HepG2 (cell line): ENCODE results near the gene CIT. TPM values are rescaled to one million over a fixed set of nuclear protein-coding genes. Genes with fewer than 3 reads are reported as not detected.

Experiments
- ATAC-seq: fragments of 200-7000 bp; cut with Tn5 transposase; 3 replicates; pipeline ENCODE4 v1.9.1; 2020; ENCODE audit warnings: mild to moderate bottlenecking, moderate library complexity
- BruUV-seq: library from RNA; stranded (reverse); fragments of 400-500 nt; replicated peaks from 2 replicates; lab custom pipeline; 2021; lab: Mats Ljungman, UMichigan
- CTCF ChIA-PET: fragments of 300-600 bp; formaldehyde crosslinking; extraction: SDS; loops from one replicate; lab custom pipeline; 2021; ENCODE audit warnings: low total read pairs, inconsistent platforms, low intra/inter-chr PET ratio; lab: Yijun Ruan, JAX
- POLR2A ChIA-PET: fragments of 350-600 bp; sonication (Branson Sonifier 250); formaldehyde crosslinking; loops from one replicate; lab custom pipeline; 2020; ENCODE audit warnings: antibody characterized with exemption, inconsistent platforms; lab: Yijun Ruan, JAX
- DNase-seq: peaks from one replicate; pipeline ENCODE4 v3.0.0-alpha.2; 2015; ENCODE audit warnings: low spot score
- FAIRE-seq: peaks from 3 replicates; lab custom pipeline; 2011; peaks lifted over from hg19 to GRCh38; lab: Jason Lieb, UNC
- H2AFZ ChIP-seq: one replicate; pipeline ENCODE4 v1.6.1; 2011; ENCODE audit warnings: low read length, inconsistent platforms
- H3K27ac ChIP-seq: fragments of 300-600 bp; 3 replicates; pipeline ENCODE4 v1.8.0; 2011; ENCODE audit warnings: mixed run types, mild to moderate bottlenecking, mixed read lengths, low read length, inconsistent platforms; ENCODE audit not compliant: insufficient read depth; ENCODE audit errors: extremely low read length
- H3K27me3 ChIP-seq, 2 experiments: fragments of 200-600 bp in 1 of 2; 2 replicates in 1 of 2; 3 replicates in 1 of 2; pipeline versions ENCODE4 v1.6.0 to v1.8.0; 2011; ENCODE audit warnings: low read length in 2 of 2, mild to moderate bottlenecking in 2 of 2, moderate library complexity in 2 of 2, inconsistent platforms in 1 of 2; ENCODE audit not compliant: insufficient read depth in 2 of 2, control insufficient read depth in 1 of 2
- H3K36me3 ChIP-seq, 2 experiments: fragments of 200-600 bp in 1 of 2; replicated peaks in 1 of 2; 2 replicates in 1 of 2; 3 replicates in 1 of 2; pipeline versions ENCODE4 v1.5.1 to v1.8.0; 2011; ENCODE audit warnings: low read length in 2 of 2, inconsistent platforms in 1 of 2; ENCODE audit not compliant: insufficient read depth in 2 of 2, control insufficient read depth in 1 of 2
- H3K4me1 ChIP-seq: 2 replicates; pipeline ENCODE4 v1.5.1; 2012; ENCODE audit warnings: low read length, inconsistent platforms; ENCODE audit not compliant: insufficient read depth
- H3K4me2 ChIP-seq: 2 replicates; pipeline ENCODE4 v1.6.0; 2011; ENCODE audit warnings: low read depth, low read length, inconsistent platforms
- H3K4me3 ChIP-seq, 3 experiments: fragments of 200-600 bp in 1 of 3; sonication (generic), shearing (Covaris generic) in 1 of 3; replicated peaks in 1 of 3; 2 replicates each; pipeline ENCODE4 v1.5.1; 2011 to 2016; ENCODE audit warnings: low read length in 3 of 3, inconsistent platforms in 2 of 3, low read depth in 2 of 3, mild to moderate bottlenecking in 2 of 3, control low read depth in 1 of 3, mixed read lengths in 1 of 3; ENCODE audit not compliant: insufficient read depth in 1 of 3
- H3K79me2 ChIP-seq: one replicate; pipeline ENCODE4 v1.6.1; 2011; ENCODE audit warnings: low read length, inconsistent platforms; ENCODE audit not compliant: insufficient read depth
- H3K9ac ChIP-seq: 2 replicates; pipeline ENCODE4 v1.6.0; 2011; ENCODE audit warnings: mild to moderate bottlenecking, low read depth, low read length, inconsistent platforms; ENCODE audit not compliant: insufficient read depth
- H3K9me3 ChIP-seq: 2 replicates; pipeline ENCODE4 v1.5.1; 2012; ENCODE audit warnings: mild to moderate bottlenecking, low read length
- H4K20me1 ChIP-seq: 2 replicates; pipeline ENCODE4 v1.6.0; 2011; ENCODE audit warnings: inconsistent platforms, mild to moderate bottlenecking, low read length, moderate library complexity; ENCODE audit not compliant: insufficient read depth
- GPN1 ChIP-seq: sonication (generic); formaldehyde crosslinking; IDR thresholded peaks from 2 replicates; pipeline ENCODE4 v1.5.1; 2020; ENCODE audit warnings: missing genetic modification reagents, borderline replicate concordance
- MYC ChIP-seq: sonication (generic); formaldehyde crosslinking; IDR thresholded peaks from 2 replicates; pipeline ENCODE4 v1.9.0; 2021; ENCODE audit warnings: missing genetic modification reagents, borderline replicate concordance
- NR2F2 ChIP-seq: IDR thresholded peaks from 2 replicates; pipeline ENCODE4 v1.6.1; 2012; ENCODE audit warnings: low read depth, inconsistent platforms, borderline replicate concordance
- ZNF260 ChIP-seq: sonication (generic); formaldehyde crosslinking; IDR thresholded peaks from 2 replicates; pipeline ENCODE4 v1.4.0; 2020; ENCODE audit warnings: missing genetic modification reagents, low read depth, mild to moderate bottlenecking, borderline replicate concordance
- ZNF614 ChIP-seq: IDR thresholded peaks from 2 replicates; pipeline ENCODE4 v1.6.1; 2018; ENCODE audit warnings: missing biosample characterization, missing genetic modification reagents, inconsistent platforms, borderline replicate concordance
- ZNF616 ChIP-seq: sonication (generic); formaldehyde crosslinking; IDR thresholded peaks from 2 replicates; pipeline ENCODE4 v1.5.0; 2020; ENCODE audit warnings: low read depth, mild to moderate bottlenecking, missing genetic modification reagents
- ZNF709 ChIP-seq: sonication (generic); formaldehyde crosslinking; IDR thresholded peaks from 2 replicates; pipeline ENCODE4 v1.5.0; 2020; ENCODE audit warnings: mild to moderate bottlenecking, missing genetic modification reagents
- ZNF839 ChIP-seq: sonication (generic); formaldehyde crosslinking; IDR thresholded peaks from 2 replicates; pipeline ENCODE4 v1.4.0; 2020; ENCODE audit warnings: missing genetic modification reagents, mild to moderate bottlenecking, borderline replicate concordance
- WGBS: methylation state at CpG from one replicate; pipeline ENCODE4 v1.1.6; 2017; ENCODE audit warnings: low lambda C conversion rate; 5-methylcytosine and 5-hydroxymethylcytosine counted together
- in situ Hi-C: cut with HindIII; loops from 2 replicates; pipeline ENCODE4 v1.10.0; 2017; ENCODE audit warnings: low pct_unique_long_range_greater_than_20kb; ENCODE audit not compliant: extremely low pct_ligation_motif_present
- intact Hi-C: fragments of 100-400 bp; cut with micrococcal nuclease; formaldehyde crosslinking; loops from one replicate; pipeline ENCODE4 v1.10.0; 2022; ENCODE audit not compliant: unreplicated experiment
- polyA plus RNA-seq, 8 experiments: library from polyadenylated mRNA; depleted of rRNA in 3 of 8; stranded (reverse) in 7 of 8; unstranded in 1 of 8; fragments of >200 nt; fragmentation: Illumina TruSeq in 4 of 8; extraction: Trizol in 4 of 8; gene quantifications; 2 replicates each; pipeline versions ENCODE4 v1.2.1 to v1.2.3, GENCODE V29; 2011 to 2016; ENCODE audit warnings: low read depth in 4 of 8, missing spikeins in 1 of 8, mixed read lengths in 1 of 8; ENCODE audit not compliant: insufficient read depth in 1 of 8
- total RNA-seq, 5 experiments: library from RNA; depleted of rRNA; stranded (reverse); fragments of >200 nt; fragmentation: Illumina TruSeq; extraction: Trizol; gene quantifications; 2 replicates each; pipeline ENCODE4 v1.2.3, GENCODE V29; 2016; ENCODE audit warnings: low read depth in 1 of 5
- TF ChIP-seq, protein P1 (sequence below): sonication (generic); formaldehyde crosslinking; IDR thresholded peaks from 2 replicates; pipeline ENCODE4 v1.4.0; 2020; ENCODE audit warnings: missing genetic modification reagents, low read depth, mild to moderate bottlenecking, borderline replicate concordance

CIT gene
- total and polyA plus RNA-seq, 2 of the 13 experiments (the other 11 are each of a cell fraction or from before 2014, with no cell fraction given) = 7.7 to 11.7 TPM

- CTCF ChIA-PET = no interaction called here
- BruUV-seq = no TSS peak
- Histone ChIP-seq H3K4me2 (no peak overlapping the region), H2AFZ (no peak overlapping the region), H3K4me3 (no peak overlapping the region), H4K20me1 (no peaks in the 10 kb centered on the region), H3K9ac (no peak overlapping the region), H3K36me3 (peaks cover 3 to 24% of the 10 kb centered on the region in 2 experiments; a peak in 4 of 5 replicates), H3K27me3 (no peaks in the 10 kb centered on the region), H3K4me1 (peaks cover 39% of the 10 kb centered on the region), H3K27ac (no peak overlapping the region), H3K9me3 (no peaks in the 10 kb centered on the region), H3K79me2 (no peaks in the 10 kb centered on the region)
- POLR2A ChIA-PET = no interaction called here
- in situ Hi-C loops (no loop called here), intact Hi-C loops (loop anchor here (10.0 kb wide), 1 partner anchor 91 kb away; no protein-coding TSS in a partner anchor)
- ATAC-seq (no peak), DNase-seq (no peak), FAIRE-seq (no peak)
- 96% methylated on average over 1 of the region's 1 CpG for WGBS
- TF ChIP-seq ZNF709 (CRISPR knock-in tag) (no peak), ZNF839 (CRISPR knock-in tag) (no peak)
- TF ChIP-seq, protein P1, sequence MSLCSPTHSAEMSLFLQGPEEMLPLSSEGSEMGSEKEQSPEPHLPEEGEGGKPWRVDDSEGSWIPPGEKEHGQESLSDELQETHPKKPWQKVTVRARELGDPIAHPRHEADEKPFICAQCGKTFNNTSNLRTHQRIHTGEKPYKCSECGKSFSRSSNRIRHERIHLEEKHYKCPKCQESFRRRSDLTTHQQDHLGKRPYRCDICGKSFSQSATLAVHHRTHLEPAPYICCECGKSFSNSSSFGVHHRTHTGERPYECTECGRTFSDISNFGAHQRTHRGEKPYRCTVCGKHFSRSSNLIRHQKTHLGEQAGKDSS (CRISPR knock-in tag) = no peak
These were observed 183.6 kb downstream of the CIT start for GRCh38 chr12:119693511-119693910.

GRCh38 chr12:119692997-119693396 lies 184.1 kb downstream of the CIT start:
- intact Hi-C loops = loop anchor here (10.0 kb wide), 1 partner anchor 92 kb away; no protein-coding TSS in a partner anchor
- Histone ChIP-seq H3K4me3 (no peak overlapping the region), H3K9me3 (no peaks in the 10 kb centered on the region)
- CTCF ChIA-PET = no interaction called here
- no peak for TF ChIP-seq GPN1
- no peak for TF ChIP-seq NR2F2
- TF ChIP-seq ZNF614 (CRISPR knock-in tag) = no peak
- no peak for TF ChIP-seq ZNF616 (CRISPR knock-in tag)
- TF ChIP-seq ZNF260 (CRISPR knock-in tag) = no peak
- no peak for TF ChIP-seq MYC (CRISPR knock-in tag)
- TF ChIP-seq, all 625 proteins: peak for 0
- Histone ChIP-seq H3K79me2 (no peaks in the 10 kb centered on the region), H3K9ac (no peak overlapping the region), H2AFZ (no peak overlapping the region), H3K27ac (no peak overlapping the region), H3K27me3 (no peaks in the 10 kb centered on the region), H3K4me2 (no peak overlapping the region), H4K20me1 (no peaks in the 10 kb centered on the region), H3K4me1 (peaks cover 43% of the 10 kb centered on the region), H3K36me3 (peaks cover 3 to 28% of the 10 kb centered on the region in 2 experiments; a peak in 4 of 5 replicates)
- POLR2A ChIA-PET = no interaction called here
- in situ Hi-C loops = no loop called here
- no peak for FAIRE-seq
- 98% methylated on average over 6 of the region's 6 CpGs for WGBS
- ATAC-seq = no peak
- DNase-seq = no peak
- BruUV-seq = no TSS peak
